HS-27A (cell line): ENCODE results near the gene GNA14.
"Not testable (repeated sequence)": the region's sequence is repeated elsewhere in the genome, so short reads cannot be mapped to it uniquely, and the experiment has no call there.

Experiments
- DNase-seq: peaks from one replicate; pipeline ENCODE4 v3.0.0-alpha.2; 2012; ENCODE audit warnings: low read depth, missing footprints

Gene GNA14

GRCh38 chr9:77648234-77649108 lies at the start of gene GNA14:
Gene GNA14 (minus strand): TSS chr9:77648322. CDS start chr9:77647793, 529 bp downstream.
- DNase-seq, result no peak

- no peak for DNase-seq
These were observed 49.3 kb upstream of the GNA14 start for GRCh38 chr9:77697238-77697984.

- not testable (repeated sequence) for DNase-seq
These were observed 42.6 kb upstream of the GNA14 start for GRCh38 chr9:77690723-77691122.

- DNase-seq, result not testable (repeated sequence)
These were observed 42.0 kb upstream of the GNA14 start for GRCh38 chr9:77690119-77690518.

DNA sequence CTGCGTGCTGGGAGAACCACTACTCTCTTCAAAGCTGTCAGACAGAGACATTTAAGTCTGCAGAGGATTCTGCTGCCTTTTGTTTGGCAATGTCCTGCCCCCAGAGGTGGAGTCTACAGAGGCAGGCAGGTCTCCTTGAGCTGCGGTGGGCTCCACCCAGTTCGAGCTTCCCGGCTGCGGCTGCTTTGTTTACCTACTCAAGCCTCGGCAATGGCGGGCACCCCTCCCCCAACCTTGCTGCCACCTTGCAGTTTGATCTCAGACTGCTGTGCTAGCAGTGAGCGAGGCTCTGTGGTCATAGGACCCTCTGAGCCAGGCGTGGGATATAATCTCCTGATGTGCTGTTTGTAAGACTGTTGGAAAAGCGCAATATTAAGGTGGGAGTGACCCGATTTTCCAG lies 39.6 kb upstream of the GNA14 start:
- not testable (repeated sequence) for DNase-seq

DNA sequence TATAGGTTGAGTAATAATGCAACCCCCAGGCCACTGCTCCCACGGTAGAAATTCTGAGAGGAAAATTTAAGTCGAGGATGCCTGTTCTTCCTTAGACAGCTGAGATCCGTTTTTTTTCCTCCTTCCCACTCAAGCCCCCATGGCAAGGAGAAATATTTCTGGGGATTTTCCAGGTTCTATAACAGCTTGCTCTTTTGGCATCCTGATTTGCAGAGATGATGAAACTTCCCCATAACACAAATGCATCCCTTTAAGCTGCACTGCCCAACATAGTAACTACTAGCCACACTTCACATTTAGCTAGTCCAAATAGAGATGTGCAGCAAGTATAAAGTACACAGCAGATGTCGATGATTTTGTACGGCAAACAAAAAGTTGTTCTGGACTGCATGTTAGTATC lies 32.5 kb upstream of the GNA14 start:
- DNase-seq, result no peak

- no peak for DNase-seq
These were observed 31.7 kb upstream of the GNA14 start for GRCh38 chr9:77679661-77680368.

GRCh38 chr9:77679088-77679487 lies 31.0 kb upstream of the GNA14 start:
- DNase-seq, result no peak

GRCh38 chr9:77677957-77678535 lies 29.9 kb upstream of the GNA14 start:
- DNase-seq, result no peak

- no peak for DNase-seq
These were observed 29.3 kb upstream of the GNA14 start for GRCh38 chr9:77677397-77677796.

GRCh38 chr9:77673941-77674791 lies 26.0 kb upstream of the GNA14 start:
- no peak for DNase-seq

- DNase-seq, result no peak
These were observed 24.1 kb upstream of the GNA14 start for GRCh38 chr9:77672183-77672582.

DNA sequence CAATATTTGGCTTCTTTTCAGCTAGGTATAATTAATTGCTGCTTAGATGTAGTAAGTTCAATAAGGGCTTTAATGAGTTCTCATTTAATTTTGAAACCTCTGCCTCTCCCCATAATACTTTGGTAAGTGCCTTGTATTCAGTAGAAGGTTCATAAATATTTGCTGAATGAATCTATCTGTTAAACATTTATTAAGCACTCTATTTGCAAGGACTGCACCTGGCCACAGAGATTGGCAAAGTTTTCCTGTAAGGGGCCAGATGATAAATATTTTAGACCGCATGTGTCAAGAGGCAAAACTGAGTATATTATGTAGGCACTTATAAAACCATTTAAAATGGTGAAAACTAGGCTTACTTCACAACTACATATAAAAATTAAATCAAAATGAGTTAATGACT lies 19.0 kb upstream of the GNA14 start:
- DNase-seq, result no peak

- no peak for DNase-seq
These were observed 15.6 kb upstream of the GNA14 start for GRCh38 chr9:77663754-77664153.

DNA sequence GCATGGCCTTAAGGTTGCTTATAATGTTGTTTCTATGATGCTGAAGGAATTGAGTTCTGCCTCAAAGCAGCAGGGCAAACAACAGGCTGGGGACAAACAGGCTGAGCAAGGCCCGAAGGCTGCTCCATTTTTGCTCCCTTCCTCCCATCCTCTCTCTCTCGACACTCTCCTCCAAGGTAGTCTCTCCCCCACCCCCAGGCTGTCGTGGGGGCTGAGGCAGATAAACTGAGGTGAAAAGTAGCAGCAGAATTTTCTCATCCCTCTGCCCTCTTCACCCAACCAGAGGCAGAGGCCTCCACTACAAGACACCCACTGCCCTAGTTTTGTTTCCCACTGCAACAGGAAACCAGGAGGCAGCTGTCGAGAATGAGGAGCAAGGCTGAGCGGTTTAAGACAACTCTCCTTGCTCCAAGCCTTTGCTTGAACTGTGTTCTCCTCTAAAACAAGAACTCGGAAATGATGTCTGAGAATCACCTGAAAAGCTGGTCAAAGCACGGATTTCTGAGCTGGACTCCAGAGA lies 13.5 kb upstream of the GNA14 start:
- no peak for DNase-seq

DNA sequence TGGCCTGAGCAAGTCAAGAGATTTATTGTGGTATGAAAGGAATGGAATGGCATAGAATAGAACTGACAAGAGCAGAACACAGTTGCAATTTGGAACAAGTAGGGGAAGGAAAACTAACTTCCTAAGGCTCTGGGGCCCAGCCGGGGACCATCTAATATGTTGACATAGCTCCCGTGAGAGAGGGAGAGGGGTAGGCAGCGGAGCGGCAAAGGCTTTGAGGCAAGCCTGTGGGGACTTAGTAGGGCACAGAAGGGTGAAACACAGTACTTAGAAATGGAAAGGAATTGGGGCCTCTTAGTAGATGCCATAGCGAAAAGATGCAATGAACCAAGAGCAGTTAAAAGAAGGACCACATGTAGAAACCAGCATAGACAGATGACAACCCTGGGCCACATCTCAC lies 11.8 kb upstream of the GNA14 start:
- no peak for DNase-seq

DNA sequence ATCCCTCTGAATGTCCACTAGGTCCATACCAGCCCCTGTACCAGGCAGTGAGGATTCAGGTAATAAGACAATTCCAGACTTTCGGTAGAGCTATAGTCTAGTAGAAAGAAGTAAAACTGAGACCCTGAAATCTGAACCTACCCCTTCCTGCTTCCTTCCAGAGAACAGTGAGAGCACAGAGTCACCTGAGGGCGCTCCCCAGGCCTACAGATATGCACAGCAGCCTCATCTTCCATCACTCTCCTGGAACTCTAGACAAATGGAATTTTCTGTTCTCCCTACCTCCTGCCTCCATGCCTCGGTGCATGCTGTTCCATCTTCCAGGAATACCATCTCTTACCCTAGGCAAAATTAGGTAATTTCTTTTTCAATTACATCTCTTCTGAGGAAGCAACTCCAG lies 3.1 kb upstream of the GNA14 start:
- DNase-seq, result no peak

DNA sequence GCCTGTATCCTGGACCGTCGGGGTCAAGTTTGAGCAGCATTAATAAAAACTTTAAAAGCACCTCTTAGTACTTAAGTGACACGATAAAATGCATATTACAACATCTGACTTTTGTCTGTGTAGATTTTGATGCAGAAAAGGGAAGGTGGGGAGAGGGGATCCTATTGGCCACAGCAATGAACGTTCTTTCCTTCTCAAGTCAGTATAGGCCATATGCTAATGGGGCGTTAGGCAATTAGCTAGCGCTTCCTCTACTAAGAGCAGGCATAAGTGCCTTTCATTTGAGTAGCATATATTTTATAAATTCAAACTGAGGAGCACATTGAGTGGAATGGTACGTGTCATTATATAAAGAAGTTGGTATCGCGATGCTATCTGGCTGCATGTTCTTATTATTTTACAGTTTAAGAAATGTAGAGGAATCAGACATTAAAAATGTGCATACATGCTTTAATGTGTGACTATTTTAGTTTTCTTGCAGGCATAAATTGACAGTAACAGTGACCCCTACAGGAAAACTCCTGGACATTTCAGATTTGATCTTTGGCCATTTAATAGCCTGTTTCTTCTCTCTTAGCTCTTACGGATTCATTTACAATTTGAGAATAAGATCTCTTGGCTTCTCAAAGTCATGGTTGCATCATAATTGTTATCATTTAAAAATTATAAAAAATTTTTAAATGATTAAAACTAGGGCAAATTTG lies 1.1 kb upstream of the GNA14 start:
- DNase-seq, result no peak

- DNase-seq, result no peak
These were observed 572 bp downstream of the GNA14 start for GRCh38 chr9:77647267-77648233.
